Measurements from ENCODE around the gene TP73.

Gene TP73

GRCh38 chr1:3607703-3608065 is 44.6 kb upstream of the TP73 start:
- H3K27me3 ChIP-seq (ENCODE audit: insufficient read depth, insufficient read length): peaks cover 10% of the 10 kb centered on the region
- H3K4me1 ChIP-seq (ENCODE audit: insufficient read depth, insufficient read length): peaks cover 24% of the 10 kb centered on the region
- no peak for DNase-seq (ENCODE audit: low read depth, low spot score)
- H3K4me3 ChIP-seq (ENCODE audit: insufficient read length, low read depth): no peak overlapping the region
- H3K9me3 ChIP-seq (ENCODE audit: insufficient read depth, low read length): peaks cover 8% of the 10 kb centered on the region; the same call in 1 of the 2 replicates
- no peaks in the 10 kb centered on the region for H3K36me3 ChIP-seq (ENCODE audit: insufficient read depth, insufficient read length, low read length)
- TF ChIP-seq ZNF274 (IDR thresholded peaks at IDR 0.05; ENCODE audit: low read depth, low read length): no peak
- no peak for TF ChIP-seq SUZ12 (IDR thresholded peaks at IDR 0.05; ENCODE audit: extremely low read depth, insufficient read depth, insufficient read length)
- TF ChIP-seq YY1 (IDR thresholded peaks at IDR 0.05; ENCODE audit: insufficient read depth, insufficient read length): no peak
- H3K9ac ChIP-seq (ENCODE audit: insufficient read length, low read depth): no peak overlapping the region

- Histone ChIP-seq H3K9ac (ENCODE audit: insufficient read length, low read depth) (no peak overlapping the region), H3K27me3 (ENCODE audit: insufficient read depth, insufficient read length) (peaks cover 13% of the 10 kb centered on the region), H3K4me3 (ENCODE audit: insufficient read length, low read depth) (no peak overlapping the region), H3K9me3 (ENCODE audit: insufficient read depth, low read length) (peaks cover 8% of the 10 kb centered on the region; the same call in 1 of the 2 replicates), H3K4me1 (ENCODE audit: insufficient read depth, insufficient read length) (peaks cover 29% of the 10 kb centered on the region), H3K36me3 (ENCODE audit: insufficient read depth, insufficient read length, low read length) (no peaks in the 10 kb centered on the region)
- no peak for TF ChIP-seq YY1 (IDR thresholded peaks at IDR 0.05; ENCODE audit: insufficient read depth, insufficient read length)
- TF ChIP-seq SUZ12 (IDR thresholded peaks at IDR 0.05; ENCODE audit: extremely low read depth, insufficient read depth, insufficient read length): no peak
- TF ChIP-seq ZNF274 (IDR thresholded peaks at IDR 0.05; ENCODE audit: low read depth, low read length): no peak
- no peak for DNase-seq (ENCODE audit: low read depth, low spot score)
Observed at GRCh38 chr1:3608154-3608553, 44.2 kb upstream of the TP73 start.

- Histone ChIP-seq H3K36me3 (ENCODE audit: insufficient read depth, insufficient read length, low read length) (no peaks in the 10 kb centered on the region), H3K27me3 (ENCODE audit: insufficient read depth, insufficient read length) (peaks cover 13% of the 10 kb centered on the region), H3K9ac (ENCODE audit: insufficient read length, low read depth) (peak overlapping the region; percentile 51), H3K9me3 (ENCODE audit: insufficient read depth, low read length) (peaks cover 7% of the 10 kb centered on the region; the same call in 1 of the 2 replicates), H3K4me3 (ENCODE audit: insufficient read length, low read depth) (no peak overlapping the region), H3K4me1 (ENCODE audit: insufficient read depth, insufficient read length) (peaks cover 36% of the 10 kb centered on the region)
- TF ChIP-seq ZNF274 (IDR thresholded peaks at IDR 0.05; ENCODE audit: low read depth, low read length) (no peak), SUZ12 (IDR thresholded peaks at IDR 0.05; ENCODE audit: extremely low read depth, insufficient read depth, insufficient read length) (no peak), YY1 (IDR thresholded peaks at IDR 0.05; ENCODE audit: insufficient read depth, insufficient read length) (no peak)
- no peak for DNase-seq (ENCODE audit: low read depth, low spot score)
Observed at GRCh38 chr1:3609016-3609768, 43.1 kb upstream of the TP73 start.

- no peak for DNase-seq (ENCODE audit: low read depth, low spot score)
- no peak for TF ChIP-seq ZNF274 (IDR thresholded peaks at IDR 0.05; ENCODE audit: low read depth, low read length)
- no peak for TF ChIP-seq YY1 (IDR thresholded peaks at IDR 0.05; ENCODE audit: insufficient read depth, insufficient read length)
- TF ChIP-seq SUZ12 (IDR thresholded peaks at IDR 0.05; ENCODE audit: extremely low read depth, insufficient read depth, insufficient read length): no peak
- Histone ChIP-seq H3K36me3 (ENCODE audit: insufficient read depth, insufficient read length, low read length) (no peaks in the 10 kb centered on the region), H3K9me3 (ENCODE audit: insufficient read depth, low read length) (no peaks in the 10 kb centered on the region), H3K4me3 (ENCODE audit: insufficient read length, low read depth) (peak overlapping the region; percentile 64), H3K9ac (ENCODE audit: insufficient read length, low read depth) (peak overlapping the region; percentile 51), H3K4me1 (ENCODE audit: insufficient read depth, insufficient read length) (peaks cover 38% of the 10 kb centered on the region), H3K27me3 (ENCODE audit: insufficient read depth, insufficient read length) (peaks cover 13% of the 10 kb centered on the region)
Observed at GRCh38 chr1:3609769-3610526, 42.4 kb upstream of the TP73 start.

- H3K4me1 ChIP-seq (ENCODE audit: insufficient read depth, insufficient read length): peaks cover 42% of the 10 kb centered on the region
- H3K9ac ChIP-seq (ENCODE audit: insufficient read length, low read depth): peak overlapping the region; percentile 83
- H3K4me3 ChIP-seq (ENCODE audit: insufficient read length, low read depth): peak overlapping the region; percentile 64
- no peaks in the 10 kb centered on the region for H3K36me3 ChIP-seq (ENCODE audit: insufficient read depth, insufficient read length, low read length)
- peaks cover 13% of the 10 kb centered on the region for H3K27me3 ChIP-seq (ENCODE audit: insufficient read depth, insufficient read length)
- H3K9me3 ChIP-seq (ENCODE audit: insufficient read depth, low read length): no peaks in the 10 kb centered on the region
- no peak for DNase-seq (ENCODE audit: low read depth, low spot score)
- TF ChIP-seq SUZ12 (IDR thresholded peaks at IDR 0.05; ENCODE audit: extremely low read depth, insufficient read depth, insufficient read length): no peak
- no peak for TF ChIP-seq ZNF274 (IDR thresholded peaks at IDR 0.05; ENCODE audit: low read depth, low read length)
- TF ChIP-seq YY1 (IDR thresholded peaks at IDR 0.05; ENCODE audit: insufficient read depth, insufficient read length): no peak
Observed at GRCh38 chr1:3610527-3611169, 41.7 kb upstream of the TP73 start.

- DNase-seq (ENCODE audit: low read depth, low spot score): peak; percentile 76
- Histone ChIP-seq H3K9ac (ENCODE audit: insufficient read length, low read depth) (peak within 1 kb of the TSS; percentile 83), H3K36me3 (ENCODE audit: insufficient read depth, insufficient read length, low read length) (no peaks in the 10 kb centered on the region), H3K4me3 (ENCODE audit: insufficient read length, low read depth) (peak within 1 kb of the TSS; percentile 64), H3K9me3 (ENCODE audit: insufficient read depth, low read length) (no peaks in the 10 kb centered on the region), H3K4me1 (ENCODE audit: insufficient read depth, insufficient read length) (peaks cover 42% of the 10 kb centered on the region), H3K27me3 (ENCODE audit: insufficient read depth, insufficient read length) (peaks cover 13% of the 10 kb centered on the region)
- no peak for TF ChIP-seq YY1 (IDR thresholded peaks at IDR 0.05; ENCODE audit: insufficient read depth, insufficient read length)
- no peak for TF ChIP-seq ZNF274 (IDR thresholded peaks at IDR 0.05; ENCODE audit: low read depth, low read length)
- no peak for TF ChIP-seq SUZ12 (IDR thresholded peaks at IDR 0.05; ENCODE audit: extremely low read depth, insufficient read depth, insufficient read length)
Observed at GRCh38 chr1:3611170-3612019, 40.9 kb upstream of the TP73 start, which contains the start of gene MEGF6. MEGF6 (minus strand) TSS chr1:3611508; CDS start chr1:3611268, 240 bp downstream.
